Keratinocyte (primary cell): ENCODE results near the gene NLRP5. TPM values are rescaled to one million over a fixed set of nuclear protein-coding genes. Genes with fewer than 3 reads are reported as not detected.

Experiments
- DNase-seq: peaks from one replicate; pipeline ENCODE4 v3.0.0-alpha.2; 2011; ENCODE audit warnings: low read depth, missing footprints, low spot score
- FAIRE-seq: peaks from 2 replicates; lab custom pipeline; 2011; peaks lifted over from hg19 to GRCh38; lab: Jason Lieb, UNC
- H2AFZ ChIP-seq: 2 replicates; pipeline ENCODE4 v1.6.0; 2012; ENCODE audit warnings: low read length, control low read depth, inconsistent platforms; ENCODE audit not compliant: control insufficient read depth
- H3K27ac ChIP-seq: 2 replicates; pipeline ENCODE4 v1.5.1; 2011; ENCODE audit warnings: low read length; ENCODE audit not compliant: control insufficient read depth, insufficient read depth
- H3K27me3 ChIP-seq: 3 replicates; pipeline ENCODE4 v1.6.0; 2011; ENCODE audit warnings: low read length; ENCODE audit not compliant: control insufficient read depth, insufficient read depth; ENCODE audit errors: extremely low read depth
- H3K36me3 ChIP-seq, 2 experiments: 2 replicates in 1 of 2; 3 replicates in 1 of 2; pipeline ENCODE4 v1.5.1; 2011; ENCODE audit warnings: low read length in 2 of 2, mild to moderate bottlenecking in 1 of 2; ENCODE audit not compliant: control insufficient read depth in 2 of 2, insufficient read depth in 2 of 2; ENCODE audit errors: extremely low read depth in 1 of 2
- H3K4me1 ChIP-seq: 3 replicates; pipeline ENCODE4 v1.5.1; 2011; ENCODE audit warnings: low read length; ENCODE audit not compliant: control insufficient read depth, insufficient read depth; ENCODE audit errors: extremely low read depth
- H3K4me2 ChIP-seq: 3 replicates; pipeline ENCODE4 v1.6.0; 2011; ENCODE audit warnings: low read depth, low read length; ENCODE audit not compliant: control insufficient read depth, insufficient read depth; ENCODE audit errors: extremely low read depth
- H3K4me3 ChIP-seq, 3 experiments: fragments of 200-600 bp in 1 of 3; sonication (generic) in 1 of 3; 2 replicates in 2 of 3; 3 replicates in 1 of 3; pipeline ENCODE4 v1.5.1; 2011 to 2016; ENCODE audit warnings: low read length in 3 of 3, mild to moderate bottlenecking in 3 of 3, control low read depth in 2 of 3, inconsistent platforms in 1 of 3, low read depth in 1 of 3, mixed read lengths in 1 of 3, mixed run types in 1 of 3, moderate library complexity in 1 of 3; ENCODE audit not compliant: control insufficient read depth in 2 of 3, insufficient read depth in 2 of 3; ENCODE audit errors: extremely low read depth in 1 of 3
- H3K79me2 ChIP-seq: 2 replicates; pipeline ENCODE4 v1.6.0; 2012; ENCODE audit warnings: low read length; ENCODE audit not compliant: control insufficient read depth, insufficient read depth
- H3K9ac ChIP-seq: 3 replicates; pipeline ENCODE4 v1.6.0; 2011; ENCODE audit warnings: low read length; ENCODE audit not compliant: control insufficient read depth, insufficient read depth; ENCODE audit errors: extremely low read depth
- H3K9me1 ChIP-seq: 3 replicates; pipeline ENCODE4 v1.6.0; 2011; ENCODE audit warnings: low read length; ENCODE audit not compliant: control insufficient read depth, insufficient read depth; ENCODE audit errors: extremely low read depth
- H3K9me3 ChIP-seq: 2 replicates; pipeline ENCODE4 v1.5.1; 2012; ENCODE audit warnings: low read depth, low read length; ENCODE audit not compliant: control insufficient read depth
- H4K20me1 ChIP-seq: 3 replicates; pipeline ENCODE4 v1.6.0; 2011; ENCODE audit warnings: low read length; ENCODE audit not compliant: control insufficient read depth, insufficient read depth; ENCODE audit errors: extremely low read depth
- EZH2 ChIP-seq: IDR thresholded peaks from one replicate; pipeline ENCODE4 v1.6.1; 2012; ENCODE audit warnings: inconsistent platforms, mild to moderate bottlenecking, low read length, moderate library complexity
- dilution Hi-C: fragments of 300-500 bp; cut with MboI; formaldehyde crosslinking; loops from one replicate; pipeline ENCODE4 v1.7.0; 2020; ENCODE audit warnings: low sequenced_read_pairs; ENCODE audit not compliant: extremely low pct_ligation_motif_present
- polyA plus RNA-seq, 5 experiments: library from polyadenylated mRNA; depleted of rRNA in 3 of 5; stranded (reverse) in 3 of 5; stranded (forward) in 1 of 5; unstranded in 1 of 5; fragments of >200 nt; gene quantifications; 1 replicate in 1 of 5; 2 replicates in 3 of 5; 3 replicates in 1 of 5; pipeline versions ENCODE4 v1.2.1 to v1.2.3, GENCODE V29; 2011 to 2012; ENCODE audit warnings: missing spikeins in 2 of 5, low read depth in 1 of 5, low replicate concordance in 1 of 5
- TF ChIP-seq, protein P1 (sequence below), 3 experiments: IDR thresholded peaks in 1 of 3; conservative IDR thresholded peaks in 1 of 3; optimal IDR thresholded peaks in 1 of 3; 2 replicates in 2 of 3; 3 replicates in 1 of 3; pipeline versions ENCODE3 to v1.5.1; 2011; ENCODE audit warnings: low read length in 3 of 3, mild to moderate bottlenecking in 3 of 3, moderate library complexity in 2 of 3, control low read depth in 1 of 3, inconsistent platforms in 1 of 3; ENCODE audit not compliant: insufficient read depth in 2 of 3; ENCODE audit errors: extremely low read depth in 1 of 3

NLRP5 gene
- polyA plus RNA-seq, 1 donor (not counting 4 experiments of a cell fraction or from before 2014, with no cell fraction given), result not detected

DNA sequence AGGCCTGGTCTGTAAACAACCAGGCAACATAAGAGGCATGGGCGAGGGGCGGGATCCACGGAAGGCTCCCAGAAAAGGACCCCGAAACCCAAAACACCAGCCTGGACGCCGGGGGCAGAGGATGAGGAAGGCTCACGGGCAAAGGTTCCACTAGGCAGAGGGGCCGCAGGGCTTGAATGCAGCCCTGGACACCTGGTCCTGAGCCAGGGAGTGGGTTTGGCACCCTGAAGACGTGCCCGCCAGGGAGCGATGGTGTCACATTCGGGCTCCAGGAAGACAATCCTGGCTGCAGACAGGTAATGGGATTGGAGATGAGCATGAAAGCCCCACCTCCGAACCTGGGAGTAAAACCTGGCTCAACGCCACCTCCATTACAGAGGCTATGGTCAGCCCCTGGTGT lies 102.8 kb downstream of the NLRP5 start:
- Histone ChIP-seq H3K9me3 (no peaks in the 10 kb centered on the region), H3K4me2 (no peak overlapping the region), H3K4me1 (peaks cover 7% of the 10 kb centered on the region), H3K27me3 (no peaks in the 10 kb centered on the region), H3K9me1 (no peaks in the 10 kb centered on the region), H4K20me1 (peaks cover 31% of the 10 kb centered on the region), H3K36me3 (peaks cover 8 to 11% of the 10 kb centered on the region in 2 experiments), H3K9ac (no peak overlapping the region), H3K79me2 (peaks cover 39% of the 10 kb centered on the region), H2AFZ (no peak overlapping the region), H3K4me3 (no peak overlapping the region), H3K27ac (no peak overlapping the region)
- TF ChIP-seq, protein P1, sequence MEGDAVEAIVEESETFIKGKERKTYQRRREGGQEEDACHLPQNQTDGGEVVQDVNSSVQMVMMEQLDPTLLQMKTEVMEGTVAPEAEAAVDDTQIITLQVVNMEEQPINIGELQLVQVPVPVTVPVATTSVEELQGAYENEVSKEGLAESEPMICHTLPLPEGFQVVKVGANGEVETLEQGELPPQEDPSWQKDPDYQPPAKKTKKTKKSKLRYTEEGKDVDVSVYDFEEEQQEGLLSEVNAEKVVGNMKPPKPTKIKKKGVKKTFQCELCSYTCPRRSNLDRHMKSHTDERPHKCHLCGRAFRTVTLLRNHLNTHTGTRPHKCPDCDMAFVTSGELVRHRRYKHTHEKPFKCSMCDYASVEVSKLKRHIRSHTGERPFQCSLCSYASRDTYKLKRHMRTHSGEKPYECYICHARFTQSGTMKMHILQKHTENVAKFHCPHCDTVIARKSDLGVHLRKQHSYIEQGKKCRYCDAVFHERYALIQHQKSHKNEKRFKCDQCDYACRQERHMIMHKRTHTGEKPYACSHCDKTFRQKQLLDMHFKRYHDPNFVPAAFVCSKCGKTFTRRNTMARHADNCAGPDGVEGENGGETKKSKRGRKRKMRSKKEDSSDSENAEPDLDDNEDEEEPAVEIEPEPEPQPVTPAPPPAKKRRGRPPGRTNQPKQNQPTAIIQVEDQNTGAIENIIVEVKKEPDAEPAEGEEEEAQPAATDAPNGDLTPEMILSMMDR (optimal IDR thresholded peaks at IDR 0.05 in 1 of 3, IDR thresholded peaks at IDR 0.05 in 1 of 3, conservative IDR thresholded peaks at IDR 0.05 in 1 of 3; ENCODE audit: extremely low read depth in 1 of 3, insufficient read depth in 2 of 3, low read length in 3 of 3), result no peak
- TF ChIP-seq EZH2, result no peak
- DNase-seq, result no peak
- no peak for FAIRE-seq
- dilution Hi-C loops, result no loop called here

DNA sequence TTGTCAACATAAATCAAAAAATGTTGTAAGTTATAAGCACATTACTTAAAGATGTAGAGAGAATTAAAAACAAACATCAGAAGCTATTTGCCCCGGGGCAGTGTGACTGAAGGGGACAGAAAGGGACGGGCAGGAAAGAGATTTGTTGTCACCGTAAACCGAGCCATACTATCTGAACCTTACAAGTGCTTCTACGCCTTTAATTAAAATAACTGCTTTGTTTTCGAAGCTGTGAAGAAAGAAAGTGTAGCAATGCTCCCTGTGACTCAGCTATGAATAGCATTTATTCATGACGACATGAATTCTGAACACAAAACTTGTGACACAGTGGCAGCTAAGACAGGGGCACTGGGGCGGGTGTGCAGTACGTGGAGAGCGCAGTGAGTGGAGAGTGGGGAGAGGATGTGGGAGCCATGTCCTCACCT lies 104.5 kb downstream of the NLRP5 start:
- no peak for FAIRE-seq
- Histone ChIP-seq H3K27me3 (no peaks in the 10 kb centered on the region), H3K4me2 (peak overlapping the region; percentile 4), H3K4me3 (peak overlapping the region in 1 of 3 experiments; percentile 42), H3K79me2 (peaks cover 39% of the 10 kb centered on the region), H2AFZ (no peak overlapping the region), H3K4me1 (peaks cover 7% of the 10 kb centered on the region), H3K9me1 (no peaks in the 10 kb centered on the region), H3K9ac (no peak overlapping the region), H3K36me3 (peaks cover 9 to 11% of the 10 kb centered on the region in 2 experiments), H4K20me1 (peaks cover 22% of the 10 kb centered on the region), H3K27ac (peak overlapping the region; percentile 37), H3K9me3 (no peaks in the 10 kb centered on the region)
- TF ChIP-seq EZH2, result no peak
- TF ChIP-seq, protein P1 (optimal IDR thresholded peaks at IDR 0.05 in 1 of 3, IDR thresholded peaks at IDR 0.05 in 1 of 3, conservative IDR thresholded peaks at IDR 0.05 in 1 of 3; ENCODE audit: extremely low read depth in 1 of 3, insufficient read depth in 2 of 3, low read length in 3 of 3), result no peak
- no peak for DNase-seq
- dilution Hi-C loops, result no loop called here
